ENCODE data around the gene ARHGEF26.

DNA sequence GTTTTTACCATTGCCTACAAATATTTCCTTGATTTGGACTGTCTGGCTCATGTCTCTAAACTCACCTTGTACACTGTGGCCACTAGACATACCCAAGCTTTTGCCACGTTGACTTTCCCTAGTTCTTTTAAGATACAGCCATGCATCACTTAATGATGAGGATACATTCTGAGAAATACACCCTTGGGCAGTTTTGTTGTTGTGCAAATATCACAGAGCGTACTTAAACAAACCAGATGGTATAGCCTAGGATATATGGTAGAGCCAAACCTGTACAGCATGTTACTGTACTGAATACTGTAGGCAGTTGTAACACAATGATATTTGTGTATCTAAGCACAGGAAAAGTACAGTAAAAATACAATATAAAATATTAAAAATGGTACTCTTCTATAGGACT, 5.5 kb downstream of the ARHGEF26 start:
- TF ChIP-seq, protein P1, sequence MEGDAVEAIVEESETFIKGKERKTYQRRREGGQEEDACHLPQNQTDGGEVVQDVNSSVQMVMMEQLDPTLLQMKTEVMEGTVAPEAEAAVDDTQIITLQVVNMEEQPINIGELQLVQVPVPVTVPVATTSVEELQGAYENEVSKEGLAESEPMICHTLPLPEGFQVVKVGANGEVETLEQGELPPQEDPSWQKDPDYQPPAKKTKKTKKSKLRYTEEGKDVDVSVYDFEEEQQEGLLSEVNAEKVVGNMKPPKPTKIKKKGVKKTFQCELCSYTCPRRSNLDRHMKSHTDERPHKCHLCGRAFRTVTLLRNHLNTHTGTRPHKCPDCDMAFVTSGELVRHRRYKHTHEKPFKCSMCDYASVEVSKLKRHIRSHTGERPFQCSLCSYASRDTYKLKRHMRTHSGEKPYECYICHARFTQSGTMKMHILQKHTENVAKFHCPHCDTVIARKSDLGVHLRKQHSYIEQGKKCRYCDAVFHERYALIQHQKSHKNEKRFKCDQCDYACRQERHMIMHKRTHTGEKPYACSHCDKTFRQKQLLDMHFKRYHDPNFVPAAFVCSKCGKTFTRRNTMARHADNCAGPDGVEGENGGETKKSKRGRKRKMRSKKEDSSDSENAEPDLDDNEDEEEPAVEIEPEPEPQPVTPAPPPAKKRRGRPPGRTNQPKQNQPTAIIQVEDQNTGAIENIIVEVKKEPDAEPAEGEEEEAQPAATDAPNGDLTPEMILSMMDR (conservative IDR thresholded peaks at IDR 0.05; ENCODE audit: low read depth in 2 of 2), result no peak
- TF ChIP-seq JUNB (IDR thresholded peaks at IDR 0.05; ENCODE audit: unreplicated experiment) (no peak), ZNF114 (CRISPR knock-in tag; IDR thresholded peaks at IDR 0.05) (no peak), STAT1 (IDR thresholded peaks at IDR 0.05; ENCODE audit: unreplicated experiment) (no peak), EZH2 (IDR thresholded peaks at IDR 0.05; ENCODE audit: low read depth, unreplicated experiment) (no peak), EZH2phosphoT487 (IDR thresholded peaks at IDR 0.05; ENCODE audit: unreplicated experiment) (no peak), POLR2AphosphoS5 (IDR thresholded peaks at IDR 0.05; ENCODE audit: low read depth) (no peak), CREB1 (CRISPR knock-in tag; IDR thresholded peaks at IDR 0.05; ENCODE audit: low read depth) (no peak), ZNF331 (CRISPR knock-in tag; IDR thresholded peaks at IDR 0.05; ENCODE audit: low read depth) (no peak), NANOG (IDR thresholded peaks at IDR 0.05; ENCODE audit: borderline replicate concordance) (no peak)
- TF ChIP-seq, protein P2, sequence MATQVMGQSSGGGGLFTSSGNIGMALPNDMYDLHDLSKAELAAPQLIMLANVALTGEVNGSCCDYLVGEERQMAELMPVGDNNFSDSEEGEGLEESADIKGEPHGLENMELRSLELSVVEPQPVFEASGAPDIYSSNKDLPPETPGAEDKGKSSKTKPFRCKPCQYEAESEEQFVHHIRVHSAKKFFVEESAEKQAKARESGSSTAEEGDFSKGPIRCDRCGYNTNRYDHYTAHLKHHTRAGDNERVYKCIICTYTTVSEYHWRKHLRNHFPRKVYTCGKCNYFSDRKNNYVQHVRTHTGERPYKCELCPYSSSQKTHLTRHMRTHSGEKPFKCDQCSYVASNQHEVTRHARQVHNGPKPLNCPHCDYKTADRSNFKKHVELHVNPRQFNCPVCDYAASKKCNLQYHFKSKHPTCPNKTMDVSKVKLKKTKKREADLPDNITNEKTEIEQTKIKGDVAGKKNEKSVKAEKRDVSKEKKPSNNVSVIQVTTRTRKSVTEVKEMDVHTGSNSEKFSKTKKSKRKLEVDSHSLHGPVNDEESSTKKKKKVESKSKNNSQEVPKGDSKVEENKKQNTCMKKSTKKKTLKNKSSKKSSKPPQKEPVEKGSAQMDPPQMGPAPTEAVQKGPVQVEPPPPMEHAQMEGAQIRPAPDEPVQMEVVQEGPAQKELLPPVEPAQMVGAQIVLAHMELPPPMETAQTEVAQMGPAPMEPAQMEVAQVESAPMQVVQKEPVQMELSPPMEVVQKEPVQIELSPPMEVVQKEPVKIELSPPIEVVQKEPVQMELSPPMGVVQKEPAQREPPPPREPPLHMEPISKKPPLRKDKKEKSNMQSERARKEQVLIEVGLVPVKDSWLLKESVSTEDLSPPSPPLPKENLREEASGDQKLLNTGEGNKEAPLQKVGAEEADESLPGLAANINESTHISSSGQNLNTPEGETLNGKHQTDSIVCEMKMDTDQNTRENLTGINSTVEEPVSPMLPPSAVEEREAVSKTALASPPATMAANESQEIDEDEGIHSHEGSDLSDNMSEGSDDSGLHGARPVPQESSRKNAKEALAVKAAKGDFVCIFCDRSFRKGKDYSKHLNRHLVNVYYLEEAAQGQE (IDR thresholded peaks at IDR 0.05; ENCODE audit: unreplicated experiment), result no peak
- TF ChIP-seq, protein P3, sequence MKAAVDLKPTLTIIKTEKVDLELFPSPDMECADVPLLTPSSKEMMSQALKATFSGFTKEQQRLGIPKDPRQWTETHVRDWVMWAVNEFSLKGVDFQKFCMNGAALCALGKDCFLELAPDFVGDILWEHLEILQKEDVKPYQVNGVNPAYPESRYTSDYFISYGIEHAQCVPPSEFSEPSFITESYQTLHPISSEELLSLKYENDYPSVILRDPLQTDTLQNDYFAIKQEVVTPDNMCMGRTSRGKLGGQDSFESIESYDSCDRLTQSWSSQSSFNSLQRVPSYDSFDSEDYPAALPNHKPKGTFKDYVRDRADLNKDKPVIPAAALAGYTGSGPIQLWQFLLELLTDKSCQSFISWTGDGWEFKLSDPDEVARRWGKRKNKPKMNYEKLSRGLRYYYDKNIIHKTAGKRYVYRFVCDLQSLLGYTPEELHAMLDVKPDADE (IDR thresholded peaks at IDR 0.05), result no peak

Measured in GM23338 (cell line).